ENCODE results near the gene POLR2J3. TPM values are rescaled to one million over a fixed set of nuclear protein-coding genes. Genes with fewer than 3 reads are reported as not detected.
"Not testable (repeated sequence)": the region's sequence is repeated elsewhere in the genome, so short reads cannot be mapped to it uniquely, and the experiment has no call there.

The POLR2J3 gene
- total RNA-seq, 1 donor from 2014 or later, result 15.1 TPM

DNA sequence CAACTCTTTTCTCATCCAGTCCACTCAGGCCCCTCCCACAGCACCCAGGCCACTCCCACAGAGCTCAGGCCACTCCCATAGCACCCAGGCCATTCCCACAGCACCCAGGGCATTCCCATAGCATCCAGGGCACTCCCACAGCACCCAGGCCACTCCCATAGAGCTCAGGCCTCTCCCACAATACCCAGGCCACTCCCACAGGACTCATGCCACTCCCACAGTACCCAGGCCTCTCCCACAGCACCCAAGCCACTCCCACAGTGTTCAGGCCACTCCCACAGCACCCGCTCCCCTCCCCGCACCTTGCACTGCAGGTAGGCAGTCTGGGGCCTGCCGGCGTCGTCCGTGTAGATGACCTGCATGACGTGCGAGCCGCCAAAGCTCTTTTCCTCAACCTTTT lies 17.5 kb upstream of the POLR2J3 start:
- ATAC-seq, result peak; percentile 52
- DNase-seq (ENCODE audit: low spot score), result not testable (repeated sequence)

DNA sequence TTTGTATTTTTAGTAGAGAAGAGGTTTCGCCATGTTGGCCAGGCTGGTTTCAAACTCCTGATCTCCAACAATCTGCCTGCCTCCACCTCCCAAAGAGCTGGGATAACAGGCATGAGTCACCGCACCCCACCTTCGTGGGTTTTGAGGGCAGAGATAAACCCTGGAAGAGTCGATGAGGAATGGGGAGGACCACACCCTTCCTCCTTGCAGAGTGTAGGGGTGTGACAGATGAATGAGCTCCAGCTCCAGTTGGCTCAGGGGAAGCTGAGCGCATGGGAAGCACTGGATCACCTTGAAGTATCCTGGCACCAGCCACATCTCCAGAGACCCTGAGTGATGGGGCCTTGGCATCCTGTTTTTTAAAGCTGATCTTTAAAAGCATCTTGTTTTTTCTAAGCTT lies 11.1 kb upstream of the POLR2J3 start:
- ATAC-seq; DNase-seq (ENCODE audit: low spot score): not testable (repeated sequence)

DNA sequence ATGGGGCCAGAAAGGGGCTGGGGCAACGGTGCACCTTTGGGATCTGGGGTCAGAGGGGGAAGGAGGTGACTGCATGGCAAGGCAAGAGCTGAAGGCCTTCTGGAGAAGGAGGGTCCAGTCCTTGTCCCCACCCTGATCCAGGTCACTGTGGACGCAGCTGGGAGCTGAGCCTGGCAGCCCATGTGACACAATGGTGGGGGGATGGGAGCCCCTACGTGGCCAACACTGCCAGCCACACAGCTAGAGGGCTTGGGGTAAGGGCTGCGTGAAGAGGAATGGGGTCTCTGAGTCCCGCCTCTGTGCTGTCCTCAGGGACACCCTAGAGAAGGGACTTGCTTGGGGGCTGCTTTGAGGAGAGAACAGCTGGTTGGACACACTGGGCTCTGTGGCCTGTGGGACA lies 9.3 kb upstream of the POLR2J3 start:
- ATAC-seq; DNase-seq (ENCODE audit: low spot score): not testable (repeated sequence)

DNA sequence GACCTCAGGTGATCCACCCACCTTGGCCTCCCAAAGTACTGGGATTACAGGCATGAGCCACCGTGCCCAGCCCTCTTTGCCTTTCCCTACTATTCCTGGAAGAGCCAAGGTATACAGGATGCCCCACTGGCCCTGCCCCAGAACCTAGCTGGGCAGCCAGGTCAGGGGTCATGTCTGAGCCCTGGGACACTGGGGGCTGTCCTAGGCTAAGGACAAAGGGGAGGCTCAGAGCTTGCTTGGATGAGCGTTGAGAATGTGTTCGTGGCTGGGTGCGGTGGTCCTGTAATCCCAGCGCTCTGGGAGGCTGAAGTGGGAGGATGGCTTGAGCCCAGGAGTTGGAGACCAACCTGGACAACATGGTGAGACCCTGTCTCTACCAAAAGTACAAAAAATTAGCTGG lies 6.1 kb upstream of the POLR2J3 start:
- peak; percentile 48 for DNase-seq (ENCODE audit: low spot score)
- peak; percentile 9 for ATAC-seq

DNA sequence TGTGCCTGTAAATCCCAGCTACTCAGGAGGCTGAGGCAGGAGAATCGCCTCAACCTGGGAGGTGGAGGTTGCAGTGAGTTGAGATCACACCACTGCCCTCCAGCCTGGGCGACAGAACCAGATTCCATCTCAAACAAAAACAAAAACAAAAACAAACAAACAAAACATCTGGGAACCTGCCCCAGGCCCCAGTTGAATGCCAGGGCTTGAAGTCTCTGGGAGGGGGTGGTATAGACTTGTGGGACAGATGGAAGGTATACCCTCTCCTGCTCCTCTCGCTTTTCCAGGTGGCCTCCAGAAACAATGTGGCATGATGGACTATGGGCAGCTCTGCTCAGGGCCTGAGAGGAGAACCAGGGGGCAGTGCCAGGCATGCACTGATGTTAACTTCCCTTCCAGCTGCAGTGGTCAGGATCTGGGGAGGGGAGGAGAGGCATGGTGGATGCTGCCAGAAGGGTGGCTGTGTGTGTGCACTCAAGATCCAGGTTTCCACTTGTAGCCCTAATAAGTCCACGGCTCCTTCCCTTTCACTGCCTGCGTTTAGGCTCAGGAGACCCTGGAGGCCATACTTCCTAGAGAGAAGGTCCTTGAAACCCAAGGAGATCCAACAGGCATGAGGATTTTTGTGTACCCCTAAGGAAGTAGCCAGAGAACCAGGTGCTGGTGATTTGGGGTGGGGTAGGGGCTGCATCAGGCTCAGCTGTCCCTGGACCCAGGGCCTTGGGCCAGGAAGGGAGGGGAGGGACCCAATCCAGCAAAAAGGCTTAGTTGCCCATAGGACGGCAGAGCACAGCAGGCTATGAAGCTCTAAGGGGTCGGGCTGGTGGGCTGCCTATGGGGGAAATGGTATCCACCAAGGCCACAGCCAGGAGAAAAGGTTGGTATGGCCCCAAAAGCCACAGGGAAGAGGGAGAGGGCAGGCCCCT lies 5.2 kb upstream of the POLR2J3 start:
- not testable (repeated sequence) for ATAC-seq
- peak; percentile 47 for DNase-seq (ENCODE audit: low spot score)

DNA sequence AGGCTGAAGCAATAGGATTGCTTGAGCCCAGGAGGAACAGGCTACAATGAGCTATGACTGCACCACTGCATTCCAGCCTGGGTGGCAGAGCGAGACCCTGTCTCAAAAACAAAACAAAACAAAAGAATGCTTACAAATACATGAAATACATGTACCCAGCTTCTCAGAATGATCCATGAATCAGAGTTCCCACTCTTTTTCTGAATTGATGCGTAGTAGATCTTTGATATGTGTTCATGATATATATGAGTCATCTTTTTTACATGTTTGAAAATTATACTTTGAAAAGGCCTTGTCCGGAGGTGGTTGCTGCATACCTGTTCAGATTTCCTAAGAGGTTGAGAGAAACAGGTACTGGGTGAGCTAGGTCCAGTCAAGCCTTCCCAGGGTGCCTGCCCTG lies 4.0 kb upstream of the POLR2J3 start:
- not testable (repeated sequence) for DNase-seq (ENCODE audit: low spot score); ATAC-seq

DNA sequence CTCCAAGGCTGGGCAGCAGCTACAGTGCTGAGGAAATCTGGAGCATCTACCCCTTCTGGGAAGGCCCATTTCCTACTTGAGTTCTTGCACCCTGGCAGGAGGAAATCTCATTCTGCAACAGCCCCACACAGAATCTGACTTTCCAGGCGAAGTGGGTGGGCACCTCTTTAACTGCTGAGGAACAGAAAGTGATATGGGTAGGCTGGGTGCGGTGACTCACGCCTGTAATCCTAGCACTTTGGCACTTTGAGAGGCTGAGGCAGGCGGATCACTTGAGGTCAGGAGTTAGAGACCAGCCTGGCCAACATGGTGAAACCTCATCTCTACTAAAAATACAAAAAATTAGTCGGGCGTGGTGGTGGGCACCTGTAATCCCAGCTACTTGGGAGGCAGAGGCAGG lies 2.2 kb upstream of the POLR2J3 start:
- ATAC-seq; DNase-seq (ENCODE audit: low spot score): not testable (repeated sequence)

DNA sequence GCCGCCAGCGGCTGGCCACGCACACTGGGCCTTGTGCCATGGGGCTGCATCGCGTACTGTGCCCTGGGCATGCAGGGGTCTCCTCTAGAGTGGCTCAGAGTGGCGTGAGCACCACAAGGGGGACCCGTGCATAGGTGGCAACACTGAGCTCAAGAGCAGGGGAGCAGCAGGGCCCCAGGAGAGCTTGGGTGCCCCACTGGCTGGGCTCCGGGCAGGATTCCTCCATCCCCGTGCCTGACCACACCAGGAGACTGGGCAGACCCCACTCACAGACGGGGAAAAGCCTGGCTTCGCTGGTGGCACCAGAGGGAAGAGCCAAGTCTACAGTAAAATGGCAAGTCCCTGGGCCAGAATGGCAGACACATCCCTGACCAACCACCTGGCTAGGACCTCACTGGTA lies 3.8 kb downstream of the POLR2J3 start:
- peak; percentile 46 for DNase-seq (ENCODE audit: low spot score)
- ATAC-seq, result not testable (repeated sequence)

DNA sequence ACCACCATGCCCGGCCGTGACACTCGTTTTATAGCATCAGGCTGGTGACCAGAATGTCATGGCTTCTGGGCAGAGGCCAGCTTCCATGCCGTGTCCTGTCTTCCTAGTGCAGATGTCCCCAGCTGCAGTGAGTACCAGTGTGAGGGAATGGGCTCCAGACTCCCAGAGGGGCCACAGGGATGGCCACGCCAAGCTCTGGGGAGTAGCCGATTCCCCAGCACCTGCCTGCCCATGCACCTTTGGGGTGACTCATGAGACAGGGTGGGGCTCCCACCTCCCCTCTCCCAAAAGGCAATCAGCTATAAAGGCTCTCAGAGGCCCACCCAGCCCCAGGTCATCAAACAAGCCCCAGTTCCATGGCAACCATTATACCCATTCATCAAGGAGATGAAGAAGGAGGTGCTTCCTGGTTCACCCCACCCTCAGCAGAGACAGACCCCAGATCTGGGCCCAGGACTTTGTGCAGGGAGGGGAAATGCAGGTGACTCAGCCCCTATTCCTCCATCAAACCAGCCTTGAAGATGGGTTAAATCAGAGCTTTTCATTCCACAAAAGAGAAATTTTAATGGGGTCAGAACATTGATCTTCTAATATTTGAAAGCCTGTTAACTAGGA lies 21.5 kb downstream of the POLR2J3 start, which contains the start of gene SPDYE2:
Gene SPDYE2 (plus strand): TSS at position 419 of the 615 bp plus-strand sequence. CDS start 2,030 bp downstream, outside the sequence.
- ATAC-seq, result peak; percentile 33
- not testable (repeated sequence) for DNase-seq (ENCODE audit: low spot score)

DNA sequence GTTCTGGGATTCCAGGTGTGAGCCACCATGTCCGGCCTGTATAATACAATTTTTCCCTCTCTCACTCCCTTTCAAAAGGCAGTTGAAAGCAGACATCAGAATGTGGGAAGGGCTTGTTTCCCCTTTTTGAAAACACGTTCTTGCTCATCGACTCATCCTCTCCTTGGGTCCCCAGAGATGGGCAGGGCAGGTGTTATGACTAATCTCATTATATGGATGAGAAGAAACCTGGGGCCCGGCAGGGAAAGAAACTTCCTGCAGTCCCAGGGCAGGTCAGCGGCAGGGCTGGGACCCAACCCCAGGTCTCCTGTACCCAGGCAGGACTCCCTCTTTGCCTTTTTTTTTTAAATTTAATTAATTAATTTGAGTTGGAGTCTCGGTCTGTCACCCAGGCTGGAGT lies 26.0 kb downstream of the POLR2J3 start:
- DNase-seq (ENCODE audit: low spot score); ATAC-seq: not testable (repeated sequence)

DNA sequence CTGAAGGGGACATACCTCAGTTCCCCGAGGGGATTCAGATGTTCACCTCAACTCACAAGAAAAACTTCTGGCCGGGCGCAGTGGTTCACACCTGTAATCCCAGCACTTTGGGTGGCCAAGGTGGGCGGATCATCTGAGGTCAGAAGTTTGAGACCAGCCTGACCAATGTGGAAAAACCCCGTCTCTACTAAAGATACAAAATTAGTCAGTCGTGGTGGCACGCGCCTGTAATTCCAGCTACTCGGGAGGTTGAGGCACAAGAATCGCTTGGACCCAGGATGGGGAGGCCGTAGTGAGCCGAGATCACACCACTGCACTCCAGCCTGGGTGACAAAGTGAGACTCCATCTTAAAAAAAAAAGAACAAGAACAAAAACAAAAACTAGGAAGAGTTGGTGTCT lies 27.1 kb downstream of the POLR2J3 start:
- ATAC-seq, result not testable (repeated sequence)

DNA sequence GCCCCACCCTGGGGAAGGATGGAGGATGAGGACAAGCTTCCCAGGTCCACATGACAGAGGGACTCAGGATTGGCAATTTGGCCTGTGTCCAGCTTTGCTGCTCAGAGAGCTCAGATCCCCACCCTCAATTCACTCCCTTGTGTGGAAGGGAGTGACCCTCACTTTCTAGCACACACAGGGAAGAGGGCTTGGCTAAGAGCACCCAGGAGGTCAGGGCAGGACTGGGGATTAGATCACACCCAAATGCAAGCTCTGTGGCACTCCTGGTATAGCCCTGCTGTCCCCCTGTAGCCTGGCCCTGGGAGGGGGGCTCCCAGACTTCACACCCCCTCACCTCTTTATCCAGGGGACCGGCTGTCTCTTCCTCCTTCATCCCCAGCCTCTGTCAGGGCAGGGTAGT lies 28.0 kb downstream of the POLR2J3 start:
- DNase-seq (ENCODE audit: low spot score); ATAC-seq: not testable (repeated sequence)

More for the DNA sequence above, 27.1 kb downstream of the POLR2J3 start:
- not testable (repeated sequence) for DNase-seq (ENCODE audit: low spot score)

DNA sequence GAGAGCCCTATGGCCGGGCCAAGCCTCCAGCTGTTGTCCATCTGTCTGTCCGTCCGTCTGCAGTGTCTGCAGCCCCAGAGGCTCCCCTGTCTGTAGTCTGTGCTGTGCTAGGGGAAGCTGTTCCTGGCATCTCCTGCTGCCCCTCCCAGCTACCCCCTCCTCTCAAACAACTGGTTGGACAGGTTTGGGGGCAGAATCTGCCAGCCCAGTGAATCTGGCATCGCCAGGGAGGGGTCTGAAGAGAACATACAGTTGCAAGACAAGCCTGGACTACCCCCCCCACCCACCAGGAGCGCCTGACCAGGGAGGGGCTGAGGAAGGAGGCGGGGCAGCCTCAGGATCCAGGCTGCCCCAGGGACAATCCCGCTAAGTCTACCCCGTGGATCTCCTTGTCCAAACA lies 28.8 kb downstream of the POLR2J3 start, which contains the start of gene UPK3BL2:
Gene UPK3BL2 (minus strand): TSS at position 101 of the 400 bp plus-strand sequence. CDS start 60 bp downstream, at position 41.
- ATAC-seq; DNase-seq (ENCODE audit: low spot score): not testable (repeated sequence)

DNA sequence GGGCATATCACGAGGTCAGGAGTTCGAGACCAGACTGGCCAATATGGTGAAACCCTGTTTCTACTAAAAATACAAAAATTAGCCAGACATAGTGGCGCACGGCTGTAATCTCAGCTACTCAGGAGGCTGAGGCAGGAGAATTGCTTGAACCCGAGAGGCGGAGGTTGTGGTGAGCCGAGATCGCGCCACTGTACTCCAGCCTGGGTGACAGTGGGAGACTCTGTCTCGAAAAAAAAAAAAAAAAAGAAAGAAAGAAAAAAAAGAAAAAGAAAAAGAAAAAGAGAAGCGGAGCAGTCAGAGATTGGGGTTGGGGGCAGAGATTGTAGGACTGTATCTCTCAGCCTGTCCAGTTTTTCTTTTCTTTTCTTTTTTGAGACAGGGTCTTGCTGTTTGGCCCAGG lies 29.6 kb downstream of the POLR2J3 start:
- not testable (repeated sequence) for DNase-seq (ENCODE audit: low spot score); ATAC-seq

DNA sequence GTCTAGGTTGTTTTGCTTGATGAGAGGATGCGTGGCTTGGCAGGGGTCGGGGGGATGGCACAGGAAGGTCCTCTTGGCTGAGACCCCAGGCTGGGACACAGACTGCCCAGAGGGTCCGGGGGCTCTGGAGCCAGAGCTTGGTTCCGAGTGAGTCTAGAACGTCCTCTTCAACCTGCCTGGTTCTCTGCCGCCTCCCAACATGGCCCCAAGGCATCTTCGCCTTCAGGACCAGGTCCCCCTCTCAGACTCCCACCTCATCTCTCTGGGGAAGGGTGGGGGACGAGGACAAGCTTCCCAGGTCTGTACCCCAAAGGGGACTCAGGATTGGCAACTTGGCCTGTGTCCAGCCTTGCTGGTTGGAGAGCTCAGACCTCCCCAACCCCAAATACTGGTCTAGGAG lies 30.3 kb downstream of the POLR2J3 start:
- ATAC-seq, result not testable (repeated sequence)

DNA sequence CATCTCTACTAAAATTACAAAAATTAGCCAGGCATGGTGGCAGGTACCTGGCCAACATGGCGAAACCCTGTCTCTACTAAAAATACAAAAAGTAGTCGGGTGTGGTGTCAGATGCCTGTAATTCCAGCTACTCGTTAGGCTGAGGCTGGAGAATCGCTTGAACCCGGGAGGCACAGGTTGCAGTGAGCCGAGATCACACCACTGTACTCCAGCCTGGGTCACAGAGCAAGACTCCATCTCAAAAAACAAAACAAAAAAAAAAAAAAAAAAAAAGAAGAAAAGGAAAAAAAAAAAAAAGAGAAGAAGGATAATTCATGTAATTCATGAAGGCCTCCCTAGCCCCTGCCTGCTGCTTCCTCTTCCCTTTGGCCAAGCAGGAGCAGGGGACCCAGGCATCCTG lies 31.8 kb downstream of the POLR2J3 start:
- ATAC-seq; DNase-seq (ENCODE audit: low spot score): not testable (repeated sequence)

More for the DNA sequence above, 30.3 kb downstream of the POLR2J3 start:
- not testable (repeated sequence) for DNase-seq (ENCODE audit: low spot score)

DNA sequence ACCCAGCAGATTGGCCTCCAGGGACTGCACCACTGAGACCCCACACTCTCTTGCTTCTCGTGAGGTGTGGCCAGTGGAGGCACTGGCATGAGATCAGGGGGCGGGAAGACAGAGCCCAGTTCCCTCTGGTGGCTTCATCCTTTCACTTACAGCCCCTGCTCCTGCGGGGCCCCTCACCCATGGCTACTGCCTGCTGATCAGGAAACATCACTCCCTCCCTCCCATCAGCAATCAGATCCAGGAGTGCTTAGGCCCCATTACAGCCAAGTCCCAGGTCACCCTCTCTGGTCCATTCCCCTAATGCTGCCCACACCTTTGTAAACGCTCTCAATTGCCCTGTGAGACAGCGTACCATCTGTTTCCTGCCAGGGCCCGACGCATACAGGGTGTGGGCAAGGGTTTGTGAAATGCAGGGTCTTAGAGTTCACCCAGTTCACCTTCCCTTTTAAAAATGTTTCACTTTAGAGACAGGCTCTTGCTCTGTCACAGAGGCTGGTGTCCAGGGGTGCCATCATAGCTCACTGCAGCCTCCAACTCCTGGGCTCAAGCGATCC lies 37.2 kb downstream of the POLR2J3 start:
- not testable (repeated sequence) for DNase-seq (ENCODE audit: low spot score); ATAC-seq

DNA sequence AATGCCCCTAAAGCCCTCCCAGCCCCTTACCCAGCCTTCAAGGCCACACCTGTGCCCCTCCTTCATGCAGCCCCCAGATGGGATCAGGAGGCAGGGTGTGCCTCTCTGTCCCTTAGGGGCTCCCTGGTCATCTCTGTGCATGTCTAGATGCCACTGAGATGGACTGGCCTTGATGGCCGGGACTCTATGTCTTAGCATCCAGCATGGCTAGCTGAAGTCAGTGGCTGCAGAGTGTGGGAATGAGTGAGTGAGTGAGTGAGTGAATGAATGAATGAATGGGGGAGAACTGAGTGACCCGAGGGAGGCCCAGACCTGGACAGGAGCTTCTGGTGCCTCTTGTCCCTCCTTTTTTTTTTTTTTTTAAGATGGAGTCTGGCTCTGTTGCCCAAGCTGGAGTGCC lies 40.3 kb downstream of the POLR2J3 start:
- DNase-seq (ENCODE audit: low spot score); ATAC-seq: not testable (repeated sequence)

DNA sequence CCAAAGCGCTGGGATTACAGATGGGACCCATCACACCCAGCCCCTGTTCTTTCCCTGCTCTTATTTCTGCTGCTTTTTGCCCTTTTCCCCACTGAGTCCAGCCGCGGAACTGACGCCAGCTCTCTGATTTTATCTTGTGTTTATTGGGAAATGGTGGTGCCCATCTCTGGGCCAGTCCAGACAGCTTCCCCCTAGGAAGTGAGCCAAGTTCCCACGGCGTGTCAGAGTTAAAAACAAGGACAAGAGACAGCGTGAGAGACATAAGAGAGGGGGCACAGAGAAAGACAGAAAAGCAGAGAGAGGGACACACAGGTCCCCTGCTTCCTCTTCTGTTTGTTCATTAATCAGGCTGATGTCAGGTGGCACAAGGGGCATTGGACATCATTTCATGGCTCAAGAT lies 40.8 kb downstream of the POLR2J3 start:
- ATAC-seq (peak; percentile 22), DNase-seq (ENCODE audit: low spot score) (peak; percentile 46)

DNA sequence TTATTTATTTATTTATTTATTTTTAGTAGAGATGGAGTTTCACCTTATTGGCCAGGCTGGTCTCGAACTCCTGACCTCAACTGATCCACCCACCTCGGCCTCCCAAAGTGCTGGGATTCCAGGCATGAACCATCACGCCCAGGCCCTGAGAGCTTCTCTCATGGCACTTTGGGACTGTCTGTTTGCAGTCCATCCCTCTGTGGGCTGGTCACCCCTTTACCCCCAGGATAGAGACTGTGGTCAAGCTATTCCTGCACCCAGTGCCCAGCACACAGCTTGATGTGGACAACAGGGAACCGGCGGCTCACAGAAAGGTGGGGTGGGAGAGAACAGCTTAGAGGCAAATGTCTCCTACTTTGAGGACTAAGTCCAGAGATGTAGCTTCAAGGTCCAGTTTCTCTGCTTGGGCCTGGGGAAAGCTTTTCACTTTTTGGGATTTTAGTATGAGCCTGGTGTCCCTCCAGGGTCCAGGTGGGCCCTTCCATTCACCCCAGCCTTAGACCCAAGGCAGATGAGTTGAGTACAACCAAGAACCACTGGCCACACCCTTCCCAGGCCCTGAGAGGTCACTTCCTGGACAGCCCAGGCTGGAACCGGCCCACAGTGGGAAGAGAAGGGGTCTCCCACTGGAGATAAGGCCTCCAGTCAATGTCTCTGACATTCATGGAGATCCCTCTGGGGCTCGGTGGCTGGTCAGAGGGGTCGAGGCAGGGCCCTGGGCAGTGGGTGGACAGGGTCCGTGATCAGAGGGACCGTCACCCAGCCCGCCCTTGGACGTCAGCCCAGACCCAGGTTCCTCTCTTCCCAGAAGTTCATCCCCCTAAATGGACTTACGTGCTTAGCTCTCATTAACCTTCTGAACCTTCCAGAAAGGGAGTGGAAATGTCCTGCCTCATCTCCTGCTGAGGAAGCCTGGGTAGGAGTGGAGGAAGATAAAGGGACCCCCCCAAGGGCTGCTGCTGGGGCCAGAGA lies 44.3 kb downstream of the POLR2J3 start:
- ATAC-seq (peak; percentile 5), DNase-seq (ENCODE audit: low spot score) (peak; percentile 39)
